SU-DHL-6 (cell line): Measurements from ENCODE around the gene CTNNBL1.

Experiments
- H2AFZ ChIP-seq: fragments of 200-600 bp; sonication (generic); 2 replicates; pipeline ENCODE4 v1.6.1; 2014; ENCODE audit warnings: low read depth, mild to moderate bottlenecking, moderate library complexity, mixed read lengths, antibody characterized with exemption, low read length; ENCODE audit not compliant: severe bottlenecking
- H3F3A ChIP-seq: fragments of 200-600 bp; shearing (Covaris generic); 2 replicates; pipeline ENCODE4 v1.6.0; 2016; ENCODE audit warnings: antibody characterized with exemption, mild to moderate bottlenecking; ENCODE audit not compliant: insufficient read depth
- H3K27ac ChIP-seq: fragments of 200-600 bp; sonication (generic); 2 replicates; pipeline ENCODE4 v1.5.1; 2016; ENCODE audit warnings: low read depth, mild to moderate bottlenecking, low read length, moderate library complexity, mixed read lengths
- H3K27me3 ChIP-seq: fragments of 200-600 bp; sonication (generic), shearing (Covaris generic); 2 replicates; pipeline ENCODE4 v1.6.0; 2014; ENCODE audit warnings: mild to moderate bottlenecking, low read length
- H3K36me3 ChIP-seq: fragments of 200-600 bp; sonication (generic); 2 replicates; pipeline ENCODE4 v1.6.1; 2014; ENCODE audit warnings: mild to moderate bottlenecking, low read length, mixed read lengths
- H3K4me2 ChIP-seq: fragments of 300-600, 200-600 bp; shearing (Covaris generic), sonication (generic); 2 replicates; pipeline ENCODE4 v1.6.0; 2014; ENCODE audit warnings: low read length, low read depth, mild to moderate bottlenecking; ENCODE audit not compliant: poor library complexity, severe bottlenecking
- H3K4me3 ChIP-seq: fragments of 200-600 bp; sonication (generic); 2 replicates; pipeline ENCODE4 v1.5.1; 2014; ENCODE audit warnings: antibody characterized with exemption, low read length, mild to moderate bottlenecking, mixed read lengths; ENCODE audit not compliant: insufficient read depth, poor library complexity, severe bottlenecking
- H3K79me2 ChIP-seq: fragments of 200-600 bp; sonication (generic); 2 replicates; pipeline ENCODE4 v1.6.1; 2014; ENCODE audit warnings: mild to moderate bottlenecking, low read length, moderate library complexity; ENCODE audit not compliant: insufficient read depth
- H3K9ac ChIP-seq: fragments of 200-600 bp; sonication (generic); 2 replicates; pipeline ENCODE4 v1.7.0; 2014; ENCODE audit warnings: mild to moderate bottlenecking, low read length
- H3K9me2 ChIP-seq: fragments of 200-600 bp; sonication (generic); replicated peaks from 2 replicates; pipeline ENCODE4 v1.6.1; 2014; ENCODE audit warnings: low read length; ENCODE audit not compliant: insufficient read depth
- H3K9me3 ChIP-seq: fragments of 200-600 bp; sonication (generic); 2 replicates; pipeline ENCODE4 v1.6.1; 2014; ENCODE audit warnings: low read length, mixed read lengths; ENCODE audit not compliant: insufficient read depth
- H4K20me1 ChIP-seq: fragments of 200-600 bp; sonication (generic); 2 replicates; pipeline ENCODE4 v1.6.1; 2014; ENCODE audit warnings: low read depth, mild to moderate bottlenecking, antibody characterized with exemption, low read length, moderate library complexity, mixed read lengths
- CTCF ChIP-seq: fragments of 200-600 bp; sonication (generic); IDR thresholded peaks from one replicate; pipeline ENCODE4 v1.5.1; 2017; ENCODE audit warnings: antibody characterized with exemption, mild to moderate bottlenecking, low read length, moderate library complexity; ENCODE audit not compliant: insufficient read depth, poor library complexity, severe bottlenecking
- EZH2phosphoT487 ChIP-seq: fragments of 200-600 bp; sonication (generic), shearing (Covaris generic); conservative IDR thresholded peaks from 2 replicates; pipeline ENCODE4 v1.6.1; 2018; ENCODE audit warnings: mild to moderate bottlenecking, antibody characterized with exemption, low read length, moderate library complexity, mixed read lengths

Gene CTNNBL1

DNA sequence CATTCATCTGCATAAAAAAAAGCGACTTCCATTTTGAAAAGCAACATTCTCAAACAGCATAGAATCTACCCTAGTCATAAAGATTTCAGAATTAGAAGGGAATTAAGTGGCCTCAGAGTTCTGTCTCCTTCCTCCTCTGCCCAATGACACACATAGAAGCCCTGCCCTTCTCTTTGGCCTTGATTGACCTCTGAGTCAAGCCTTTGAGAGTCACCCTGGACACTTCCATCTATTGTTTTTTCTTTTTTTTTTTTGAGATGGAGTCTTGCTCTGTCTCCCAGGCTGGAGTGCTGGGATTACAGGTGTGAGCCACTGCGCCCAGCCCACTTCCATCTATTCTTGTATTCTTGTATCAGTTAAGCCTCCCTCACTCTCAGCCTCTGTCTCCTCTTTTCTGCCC is 44.8 kb upstream of the CTNNBL1 start:
- Histone ChIP-seq H3K9me2 (no peaks in the 10 kb centered on the region), H3K27me3 (no peaks in the 10 kb centered on the region), H3K4me3 (no peak overlapping the region), H3K79me2 (no peaks in the 10 kb centered on the region), H3K9me3 (no peaks in the 10 kb centered on the region), H3K4me2 (no peak overlapping the region), H3F3A (no peaks in the 10 kb centered on the region), H4K20me1 (no peaks in the 10 kb centered on the region), H3K9ac (no peak overlapping the region), H3K27ac (no peak overlapping the region), H2AFZ (no peak overlapping the region), H3K36me3 (no peaks in the 10 kb centered on the region)
- TF ChIP-seq EZH2phosphoT487 (no peak), CTCF (no peak)

GRCh38 chr20:37649676-37650370 is 44.0 kb upstream of the CTNNBL1 start:
- Histone ChIP-seq H3K9me3 (no peaks in the 10 kb centered on the region), H3F3A (no peaks in the 10 kb centered on the region), H3K36me3 (no peaks in the 10 kb centered on the region), H2AFZ (no peak overlapping the region), H3K4me3 (no peak overlapping the region), H3K9ac (no peak overlapping the region), H3K4me2 (no peak overlapping the region), H3K27ac (no peak overlapping the region), H3K27me3 (no peaks in the 10 kb centered on the region), H3K79me2 (no peaks in the 10 kb centered on the region), H4K20me1 (no peaks in the 10 kb centered on the region), H3K9me2 (no peaks in the 10 kb centered on the region)
- TF ChIP-seq CTCF = no peak

DNA sequence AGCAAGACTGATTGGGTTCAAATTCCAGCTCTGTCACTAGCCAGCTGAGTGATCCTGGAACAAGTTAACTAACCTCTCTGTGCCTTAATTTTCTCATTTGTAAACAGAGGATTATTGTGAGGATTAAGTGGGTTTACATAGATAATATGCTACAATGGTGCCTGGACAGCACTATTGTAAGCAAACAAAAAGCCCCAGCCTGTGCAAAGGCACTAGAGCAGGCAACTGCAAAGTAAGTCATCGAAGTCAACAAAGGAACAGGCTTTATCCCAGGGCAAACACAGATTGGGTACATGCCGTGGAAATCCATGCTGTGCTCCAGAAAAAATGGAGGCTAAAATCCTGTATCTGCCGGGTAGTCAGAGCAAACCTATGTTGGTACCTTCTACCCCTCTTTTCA is 43.2 kb upstream of the CTNNBL1 start:
- TF ChIP-seq EZH2phosphoT487 (no peak), CTCF (no peak)
- Histone ChIP-seq H3K27ac (no peak overlapping the region), H3K4me2 (no peak overlapping the region)

More for the DNA sequence above, 43.2 kb upstream of the CTNNBL1 start:
- H3F3A ChIP-seq = no peaks in the 10 kb centered on the region
- H4K20me1 ChIP-seq = no peaks in the 10 kb centered on the region
- H3K36me3 ChIP-seq = no peaks in the 10 kb centered on the region
- H3K27me3 ChIP-seq = no peaks in the 10 kb centered on the region
- H3K9me3 ChIP-seq = no peaks in the 10 kb centered on the region
- H3K79me2 ChIP-seq = no peaks in the 10 kb centered on the region
- no peak overlapping the region for H3K4me3 ChIP-seq
- H2AFZ ChIP-seq = no peak overlapping the region
- H3K9ac ChIP-seq = no peak overlapping the region
- H3K9me2 ChIP-seq = no peaks in the 10 kb centered on the region
